AG20443 (cell line): Measurements from ENCODE around the gene TMEM132C.

Source experiments
- DNase-seq: peaks from one replicate; pipeline ENCODE4 v3.0.0; 2012; ENCODE audit warnings: low spot score, mixed read lengths

TMEM132C gene

GRCh38 chr12:128667193-128667592, 400.2 kb downstream of the TMEM132C start:
- no peak for DNase-seq

- no peak for DNase-seq
Observed at GRCh38 chr12:128671528-128672042, 404.6 kb downstream of the TMEM132C start.

GRCh38 chr12:128672428-128672827, 405.5 kb downstream of the TMEM132C start:
- no peak for DNase-seq

GRCh38 chr12:128672893-128673292, 405.9 kb downstream of the TMEM132C start:
- DNase-seq: no peak

GRCh38 chr12:128675576-128675975, 408.6 kb downstream of the TMEM132C start:
- no peak for DNase-seq

DNA sequence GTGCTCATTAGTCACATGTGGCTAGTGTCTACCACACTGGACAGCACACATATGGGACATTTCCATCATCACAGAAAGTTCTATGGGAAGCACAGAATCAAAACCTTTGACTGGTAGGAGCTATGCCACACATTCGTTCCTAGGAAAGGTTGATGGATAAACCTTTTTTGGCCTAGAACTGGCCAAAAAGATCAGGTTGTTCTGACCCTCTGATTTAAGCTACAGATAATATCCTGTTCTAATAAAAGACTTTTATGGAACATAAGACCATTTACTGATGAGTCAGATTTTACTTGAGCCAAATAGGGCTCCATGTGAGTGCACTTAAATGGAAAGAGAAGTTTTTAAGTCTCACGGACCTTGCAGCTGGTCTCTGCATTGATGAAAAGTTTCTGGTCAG, 413.6 kb downstream of the TMEM132C start:
- no peak for DNase-seq

DNA sequence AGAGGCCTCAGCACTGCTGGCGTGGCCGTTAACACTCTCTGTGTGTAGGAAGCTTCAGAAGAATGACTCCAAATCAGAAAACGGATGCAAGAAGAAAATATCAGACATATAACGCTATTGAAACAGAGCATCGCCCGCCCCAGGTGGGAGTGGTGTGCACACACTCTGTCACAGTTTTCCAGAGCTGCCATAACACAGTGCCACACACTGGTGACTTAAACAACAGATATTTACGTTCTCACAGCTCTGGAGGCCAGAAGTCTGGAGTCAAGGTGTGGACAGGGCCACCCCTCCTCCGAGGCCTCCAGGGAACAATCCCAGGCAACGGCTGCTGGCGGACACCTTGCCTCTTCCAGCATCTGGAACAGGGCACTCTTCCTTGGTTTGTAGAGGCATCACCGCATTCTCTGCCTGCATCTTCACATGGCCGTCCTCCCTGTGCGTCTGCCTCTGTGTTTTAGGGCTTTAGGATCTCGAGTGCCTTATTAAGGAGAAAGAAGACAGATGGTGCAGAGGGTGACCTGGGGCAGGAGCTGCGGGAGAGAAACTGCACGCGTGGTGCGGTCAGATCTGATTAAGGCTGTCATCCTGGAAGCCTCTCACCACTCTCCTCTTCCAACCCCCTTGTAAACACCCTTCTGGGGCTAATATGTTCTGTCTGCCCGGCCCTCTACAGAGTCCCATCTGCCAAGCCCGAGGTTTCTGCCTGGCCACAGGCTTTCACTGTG, 415.7 kb downstream of the TMEM132C start:
- no peak for DNase-seq

- no peak for DNase-seq
Observed at GRCh38 chr12:128684352-128684751, 417.4 kb downstream of the TMEM132C start.

- DNase-seq: no peak
Observed at GRCh38 chr12:128685903-128686475, 419.0 kb downstream of the TMEM132C start.

- no peak for DNase-seq
Observed at GRCh38 chr12:128687851-128688250, 420.9 kb downstream of the TMEM132C start.

DNA sequence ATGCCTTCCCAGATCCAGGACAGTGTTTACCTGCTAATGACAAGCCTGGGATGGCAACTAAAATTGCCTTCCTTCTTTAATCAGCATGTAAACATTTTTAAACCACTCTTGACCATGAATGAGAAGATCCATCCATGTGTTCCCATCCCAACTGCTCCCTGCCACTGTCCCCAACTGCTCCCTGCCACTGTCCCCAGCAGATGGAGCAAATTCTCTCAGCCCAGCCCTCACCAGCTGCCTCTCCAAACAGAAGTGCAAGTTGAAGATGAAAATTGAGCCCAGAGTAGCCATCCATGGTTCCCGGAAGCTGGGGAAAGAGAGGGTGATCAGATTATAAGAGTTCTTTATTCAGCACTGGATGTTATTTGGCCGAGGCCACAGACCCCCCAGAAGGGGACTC, 423.7 kb downstream of the TMEM132C start:
- no peak for DNase-seq

DNA sequence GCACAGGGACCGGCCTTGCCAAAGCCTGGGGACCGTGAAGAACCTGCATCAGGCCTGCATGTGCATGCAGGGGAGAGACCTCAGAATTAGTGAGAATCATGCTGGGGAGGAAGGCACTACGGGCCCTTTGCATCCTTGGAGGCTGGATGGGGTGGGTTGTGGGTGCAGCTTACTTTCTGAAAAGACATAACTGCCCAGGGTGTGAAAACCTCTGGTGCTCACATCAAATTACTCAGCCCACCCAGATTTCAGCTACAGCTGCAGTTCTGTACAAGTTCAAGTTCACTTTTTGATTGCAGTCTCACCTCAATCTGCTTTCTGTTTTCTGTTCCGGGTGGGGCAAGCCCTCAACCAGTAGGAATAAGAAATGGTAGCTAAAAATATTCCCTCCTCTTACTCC, 426.1 kb downstream of the TMEM132C start:
- no peak for DNase-seq

- DNase-seq: no peak
Observed at GRCh38 chr12:128693771-128694170, 426.8 kb downstream of the TMEM132C start.

DNA sequence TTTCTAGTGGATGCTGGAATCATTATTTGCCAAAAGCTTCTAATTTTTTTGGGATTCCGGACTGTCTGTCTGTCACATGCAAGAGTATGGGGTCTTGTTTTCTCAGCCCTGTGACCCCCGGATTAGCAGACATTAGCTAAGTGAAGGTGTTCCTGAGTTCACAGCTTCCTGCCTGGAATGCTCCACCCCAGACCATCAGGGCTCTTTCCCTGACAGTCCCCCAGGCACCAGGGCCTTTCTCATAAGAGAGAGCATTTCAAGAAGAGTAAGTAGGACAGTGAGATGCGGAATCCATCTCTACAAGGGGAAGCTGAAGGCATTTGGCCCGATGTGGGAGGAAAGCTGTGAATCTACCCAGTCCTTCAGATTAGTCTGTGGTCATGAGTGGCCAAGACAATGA, 427.5 kb downstream of the TMEM132C start:
- DNase-seq: no peak

- DNase-seq: no peak
Observed at GRCh38 chr12:128695697-128696096, 428.7 kb downstream of the TMEM132C start.

DNA sequence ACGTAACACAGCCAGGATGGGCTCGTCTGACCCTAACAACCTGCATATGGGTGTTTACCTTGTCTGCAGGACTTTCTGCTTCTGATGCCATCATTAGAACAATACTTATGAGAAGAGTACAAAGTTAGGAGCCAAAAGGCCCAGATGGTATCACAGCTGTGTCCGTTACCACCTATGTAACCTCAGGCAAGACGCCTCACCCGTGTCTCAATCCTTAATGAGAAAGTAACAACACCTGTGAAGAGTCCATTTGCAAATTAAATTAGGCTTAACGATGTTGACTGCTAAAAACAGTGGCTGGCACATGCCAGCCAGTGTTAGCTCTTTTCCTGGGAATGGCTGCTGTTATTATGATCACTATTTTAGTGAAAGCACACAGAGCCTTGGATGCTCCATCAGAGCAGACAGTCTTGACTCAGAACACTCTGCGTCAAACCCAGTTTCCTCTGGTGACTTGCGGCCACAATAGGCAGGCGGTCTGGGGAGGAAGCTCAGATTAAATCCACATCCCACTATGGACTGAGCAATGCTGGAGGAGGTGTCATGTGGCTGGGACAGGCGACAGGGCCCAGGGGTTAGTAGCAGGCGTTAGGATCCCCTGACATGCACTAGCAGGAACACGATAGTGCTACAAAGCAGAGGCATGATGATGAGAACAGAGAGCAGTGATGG, 431.5 kb downstream of the TMEM132C start:
- DNase-seq: no peak

DNA sequence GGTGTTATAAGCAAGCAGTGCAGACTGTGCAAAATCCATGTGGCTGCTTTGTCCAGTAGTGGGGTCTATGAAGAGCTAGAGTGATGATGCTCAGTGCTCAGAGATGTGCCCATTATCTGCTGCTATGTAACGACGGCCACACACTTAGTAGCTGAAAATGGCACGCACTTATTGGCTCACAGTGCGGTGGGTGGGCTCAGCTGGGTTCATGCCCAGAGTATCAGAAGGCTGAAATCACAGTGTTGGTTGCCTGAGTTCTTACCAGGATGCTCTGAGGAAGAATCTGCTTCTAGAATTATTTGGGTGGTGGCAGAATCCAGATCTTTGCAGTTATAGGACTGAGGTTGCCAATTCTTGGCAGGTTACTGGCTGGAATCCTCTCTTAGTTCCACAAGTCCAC, 432.1 kb downstream of the TMEM132C start:
- no peak for DNase-seq

DNA sequence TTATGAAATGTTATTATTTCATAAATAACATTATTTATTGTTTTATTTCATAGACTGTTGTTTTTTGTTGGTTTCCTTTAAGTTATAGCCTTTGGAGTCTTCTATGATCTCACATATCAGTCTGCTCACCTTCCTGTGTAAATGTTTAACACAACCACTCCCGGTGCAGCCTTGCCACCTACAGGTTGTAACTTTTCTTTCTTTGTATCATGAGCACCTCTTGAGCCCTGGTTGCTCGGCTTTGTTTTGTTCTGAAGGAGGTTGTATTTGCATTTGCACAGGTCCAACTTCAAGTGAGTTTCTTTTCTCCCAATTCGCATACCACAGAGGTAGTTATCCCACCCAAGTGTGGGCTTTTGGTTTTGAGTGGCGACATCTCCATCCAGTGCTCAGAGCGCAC, 435.4 kb downstream of the TMEM132C start:
- DNase-seq: no peak

DNA sequence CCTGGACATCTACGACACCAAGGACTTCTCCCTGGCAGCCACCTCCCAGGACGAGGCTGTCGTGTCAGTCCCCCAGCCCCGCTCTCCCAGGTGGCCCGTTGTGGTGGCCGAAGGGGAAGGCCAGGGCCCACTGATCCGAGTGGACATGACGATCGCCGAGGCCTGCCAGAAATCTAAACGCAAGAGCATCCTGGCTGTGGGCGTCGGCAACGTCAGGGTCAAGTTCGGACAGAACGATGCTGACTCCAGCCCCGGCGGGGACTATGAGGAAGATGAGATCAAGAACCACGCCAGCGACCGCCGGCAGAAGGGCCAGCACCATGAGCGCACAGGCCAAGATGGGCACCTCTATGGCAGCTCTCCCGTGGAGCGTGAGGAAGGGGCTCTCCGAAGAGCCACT, 438.2 kb downstream of the TMEM132C start:
- no peak for DNase-seq

- DNase-seq: no peak
Observed at GRCh38 chr12:128707488-128707887, 440.5 kb downstream of the TMEM132C start.

DNA sequence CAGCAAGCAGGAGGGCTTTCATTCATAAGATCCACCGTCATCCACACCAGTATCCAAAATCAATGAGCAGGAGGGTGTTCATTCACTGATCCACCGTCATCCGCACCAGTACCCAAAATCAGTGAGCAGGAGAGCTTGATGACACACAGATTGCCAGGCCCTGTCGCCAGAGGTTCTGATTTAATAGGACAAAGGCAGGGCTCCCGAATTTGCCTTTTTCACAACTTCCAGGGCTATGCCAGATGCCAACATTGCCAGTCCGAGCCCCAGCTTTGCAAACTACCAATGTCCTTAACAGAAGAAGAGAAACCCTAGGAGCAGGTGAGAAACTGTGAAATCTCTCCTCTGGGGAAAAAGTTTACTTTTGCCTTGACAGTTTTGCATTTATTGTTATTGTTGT, 441.8 kb downstream of the TMEM132C start:
- DNase-seq: no peak

GRCh38 chr12:128709660-128710059, 442.7 kb downstream of the TMEM132C start:
- DNase-seq: no peak

DNA sequence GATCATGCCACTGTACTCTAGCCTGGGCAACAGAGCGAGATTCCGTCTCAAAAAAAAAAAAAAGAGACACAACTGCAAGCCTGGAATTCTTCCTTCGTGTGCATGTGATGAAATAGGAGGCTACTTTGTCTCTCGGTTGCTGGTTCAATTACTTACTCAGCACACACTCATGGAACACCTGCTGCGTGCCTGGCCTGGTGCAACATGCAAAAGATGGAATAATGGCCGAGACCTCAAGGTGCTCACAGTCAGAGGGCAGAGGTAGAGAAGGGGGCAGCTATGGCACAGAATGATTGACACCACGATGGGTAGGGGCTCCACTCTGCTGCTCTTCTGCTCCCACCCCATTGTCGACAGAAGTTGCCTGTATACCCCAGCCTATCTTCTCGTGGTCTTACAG, 444.5 kb downstream of the TMEM132C start:
- no peak for DNase-seq
